SKM-1 treated with dmso at 0.1 percent for 144 hours (cell line): ENCODE measurements around the gene KLRK1.
"Not testable (repeated sequence)": the region's sequence is repeated elsewhere in the genome, so short reads cannot be mapped to it uniquely, and the experiment has no call there.

Source experiments
- DNase-seq: peaks from one replicate; lab custom pipeline; 2025; ENCODE audit not compliant: unreplicated experiment; lab: John Stamatoyannopoulos, UW

The KLRK1 gene

GRCh38 chr12:10388624-10389413 is 1.0 kb downstream of the KLRK1 start:
- DNase-seq = no peak

DNA sequence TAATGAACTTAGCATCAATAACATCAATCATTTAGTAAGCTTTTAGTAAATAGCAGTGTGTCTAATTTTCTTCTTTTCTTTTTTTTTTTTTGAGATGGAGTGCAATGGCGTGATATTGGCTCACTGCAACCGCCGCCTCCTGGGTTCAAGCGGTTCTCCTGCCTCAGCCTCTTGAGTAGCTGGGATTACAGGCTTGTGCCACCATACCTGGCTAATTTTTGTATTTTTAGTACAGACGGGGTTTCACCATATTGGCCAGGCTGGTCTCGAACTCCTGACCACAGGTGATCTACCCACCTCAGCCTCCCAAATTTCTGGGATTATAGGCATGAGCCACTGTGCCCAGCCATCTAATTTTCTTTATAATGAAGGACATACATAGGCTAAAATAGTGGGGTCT is 2.3 kb downstream of the KLRK1 start:
- DNase-seq = not testable (repeated sequence)

GRCh38 chr12:10386857-10387256 is 3.0 kb downstream of the KLRK1 start:
- DNase-seq = no peak

DNA sequence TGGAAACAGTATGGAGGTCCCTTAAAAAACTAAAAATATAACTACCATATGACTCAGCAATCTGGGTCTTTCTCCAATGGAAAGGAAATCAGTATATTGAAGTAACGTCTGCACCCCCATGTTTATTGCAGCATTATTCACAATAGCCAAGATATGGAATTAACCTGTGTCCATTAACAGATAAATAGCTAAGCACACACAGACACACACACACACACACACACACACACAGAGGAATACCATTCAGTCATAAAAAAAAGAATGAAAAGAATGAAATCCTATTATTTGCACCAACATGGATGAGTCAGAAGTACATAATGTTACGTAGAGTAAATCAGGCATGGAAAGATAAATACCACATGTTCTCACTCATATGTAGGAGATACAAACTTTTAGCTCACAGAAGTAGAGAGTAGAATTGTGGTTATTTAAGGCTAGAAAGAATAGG is 4.7 kb downstream of the KLRK1 start:
- DNase-seq = no peak

GRCh38 chr12:10384191-10384590 is 5.7 kb downstream of the KLRK1 start:
- DNase-seq = no peak

- DNase-seq = no peak
These were observed 7.8 kb downstream of the KLRK1 start for GRCh38 chr12:10381928-10382628.

- DNase-seq = not testable (repeated sequence)
These were observed 11.1 kb downstream of the KLRK1 start for GRCh38 chr12:10378737-10379136.

DNA sequence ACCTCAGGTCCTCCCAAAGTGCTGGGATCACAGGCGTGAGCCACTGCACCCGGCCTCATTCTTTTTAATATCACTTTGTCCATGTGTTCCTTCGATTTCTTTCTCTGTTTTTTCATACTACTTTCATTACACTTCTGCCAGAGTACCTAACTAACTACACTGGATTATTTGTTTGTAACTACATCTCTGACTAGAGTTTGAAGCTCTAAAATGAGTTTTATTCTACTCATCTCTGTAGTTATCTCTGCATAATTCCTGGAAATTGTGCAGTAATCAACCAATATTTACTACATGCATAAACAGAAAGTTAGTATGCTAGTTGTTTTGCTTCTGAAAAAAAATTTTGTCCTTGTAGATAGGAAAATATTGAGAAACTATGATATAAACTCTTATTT is 15.2 kb downstream of the KLRK1 start:
- DNase-seq = no peak

DNA sequence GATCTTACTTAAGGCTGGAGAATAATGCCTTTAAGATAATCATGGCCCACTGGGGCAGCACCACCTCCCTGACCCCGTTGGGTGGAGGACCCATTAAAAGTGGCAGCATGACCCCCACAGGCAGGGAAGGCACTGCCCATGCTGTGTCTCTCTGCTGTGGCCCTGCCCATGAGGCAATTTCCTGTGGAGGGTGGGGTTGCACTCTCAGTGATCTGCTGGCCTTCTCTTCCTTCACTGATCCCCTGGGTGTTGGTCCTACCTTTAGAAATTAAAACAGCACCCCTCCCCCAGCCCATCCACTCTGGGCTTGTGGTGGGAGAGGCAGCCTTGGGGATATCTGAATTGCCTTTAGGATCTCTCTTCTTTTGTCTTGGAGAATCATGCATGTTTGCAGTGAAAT is 17.3 kb downstream of the KLRK1 start:
- DNase-seq = no peak

GRCh38 chr12:10371893-10372535 is 17.8 kb downstream of the KLRK1 start:
- DNase-seq = not testable (repeated sequence)

GRCh38 chr12:10369557-10370415 is 20.1 kb downstream of the KLRK1 start:
- no peak for DNase-seq

DNA sequence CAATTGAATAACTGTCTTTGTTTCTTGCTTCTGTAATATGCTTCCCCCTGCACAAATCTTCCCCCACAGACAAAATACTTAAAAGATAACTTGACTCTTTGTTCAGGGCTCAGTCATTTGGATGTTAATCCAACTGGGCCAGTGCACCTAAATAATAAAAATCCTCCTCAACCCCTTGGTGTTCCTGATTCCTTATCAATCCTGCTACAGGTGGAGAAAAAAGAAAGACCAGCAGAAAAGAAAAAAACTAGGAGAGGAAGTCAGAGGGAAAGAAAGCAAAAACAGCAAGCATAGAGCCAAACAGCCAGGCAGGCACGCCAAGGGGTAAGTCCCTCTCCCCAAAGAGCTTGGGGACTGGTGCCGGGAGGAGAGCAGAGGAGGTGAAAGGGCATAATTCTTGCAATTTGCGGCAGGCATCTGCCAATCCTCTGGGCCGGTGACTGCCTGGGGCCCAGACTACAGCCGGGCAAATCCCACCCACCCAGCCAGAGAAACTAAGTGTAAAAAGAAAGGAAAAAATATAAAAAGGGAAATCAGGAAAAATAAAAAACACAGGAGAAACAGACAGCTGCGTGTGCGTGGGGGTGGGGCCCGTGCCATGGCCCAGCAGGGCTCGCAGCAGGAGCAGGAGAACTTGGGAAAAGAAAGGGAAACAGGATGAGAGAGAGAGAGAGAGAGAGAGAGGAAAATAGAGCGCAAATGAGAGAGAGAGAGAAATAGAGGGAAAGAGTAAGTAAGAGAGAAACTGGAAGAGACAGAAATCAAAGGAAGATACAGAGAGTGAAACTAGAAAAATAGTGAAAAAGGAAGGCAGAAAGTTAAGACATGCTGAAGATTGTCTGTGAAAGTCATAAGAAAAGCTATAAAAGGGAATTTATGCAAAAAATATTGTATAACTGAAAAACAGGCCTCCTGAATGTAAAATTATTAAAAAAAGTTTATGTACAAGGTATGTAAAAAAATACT is 21.4 kb downstream of the KLRK1 start:
- DNase-seq = no peak

DNA sequence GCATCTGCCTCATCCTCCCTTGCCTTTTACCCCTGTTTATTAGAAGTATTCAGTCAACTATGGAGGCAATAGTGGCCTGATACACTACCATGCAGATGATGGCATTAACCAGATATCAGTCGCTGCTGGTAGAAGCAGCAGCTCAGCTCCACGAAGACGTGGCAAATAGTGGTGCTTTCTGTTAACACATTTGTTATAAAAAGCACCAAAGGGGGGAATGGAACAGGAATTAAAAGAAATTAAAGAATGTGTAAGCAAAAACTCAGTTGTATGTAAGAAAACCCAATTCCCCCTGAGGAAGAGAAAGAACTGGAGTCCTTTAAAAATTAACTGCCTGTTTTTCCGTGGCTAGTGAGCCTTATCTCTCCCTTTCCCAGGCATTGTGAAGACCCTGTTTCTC is 22.1 kb downstream of the KLRK1 start:
- DNase-seq = not testable (repeated sequence)

GRCh38 chr12:10366875-10367274 is 23.0 kb downstream of the KLRK1 start:
- no peak for DNase-seq

GRCh38 chr12:10365696-10366405 is 24.0 kb downstream of the KLRK1 start:
- no peak for DNase-seq

DNA sequence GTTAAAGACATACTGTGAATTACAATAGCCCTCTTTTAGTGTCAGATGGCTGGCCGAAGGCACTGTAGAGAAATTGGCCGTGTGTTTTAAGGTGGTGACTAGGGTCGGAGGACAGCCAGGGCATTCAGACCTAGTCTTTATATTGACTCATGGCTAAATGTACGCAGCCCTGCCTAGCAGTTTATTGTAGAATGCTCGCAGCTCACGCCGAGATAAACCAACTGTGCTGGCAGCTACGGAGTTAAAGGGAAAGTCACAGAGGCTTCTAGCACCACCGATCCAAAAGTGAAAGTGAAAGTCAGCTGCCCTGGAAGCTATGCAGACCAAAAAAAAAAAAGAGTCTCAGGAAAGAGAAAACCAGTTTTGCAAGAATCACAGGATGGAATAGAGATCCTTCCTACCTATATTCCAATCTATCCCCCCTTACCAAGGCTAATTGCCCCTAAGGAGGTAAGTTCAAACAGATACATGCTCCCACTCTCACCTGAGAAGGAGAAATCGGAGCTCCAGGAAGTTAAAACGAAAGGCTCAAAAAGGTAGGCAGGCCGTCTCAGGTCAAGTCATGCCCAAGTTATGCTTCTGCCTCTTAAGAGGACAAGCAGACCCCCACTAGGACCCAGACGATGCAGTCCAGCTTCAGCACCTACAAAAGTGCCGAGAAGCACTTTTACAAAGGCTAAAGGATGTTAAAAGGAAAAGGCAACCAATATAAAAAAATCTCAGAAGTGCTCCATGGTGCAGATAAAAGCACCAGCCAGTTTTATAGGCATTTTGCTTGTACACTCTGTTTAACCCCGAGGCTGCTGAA is 24.8 kb downstream of the KLRK1 start:
- DNase-seq = no peak

DNA sequence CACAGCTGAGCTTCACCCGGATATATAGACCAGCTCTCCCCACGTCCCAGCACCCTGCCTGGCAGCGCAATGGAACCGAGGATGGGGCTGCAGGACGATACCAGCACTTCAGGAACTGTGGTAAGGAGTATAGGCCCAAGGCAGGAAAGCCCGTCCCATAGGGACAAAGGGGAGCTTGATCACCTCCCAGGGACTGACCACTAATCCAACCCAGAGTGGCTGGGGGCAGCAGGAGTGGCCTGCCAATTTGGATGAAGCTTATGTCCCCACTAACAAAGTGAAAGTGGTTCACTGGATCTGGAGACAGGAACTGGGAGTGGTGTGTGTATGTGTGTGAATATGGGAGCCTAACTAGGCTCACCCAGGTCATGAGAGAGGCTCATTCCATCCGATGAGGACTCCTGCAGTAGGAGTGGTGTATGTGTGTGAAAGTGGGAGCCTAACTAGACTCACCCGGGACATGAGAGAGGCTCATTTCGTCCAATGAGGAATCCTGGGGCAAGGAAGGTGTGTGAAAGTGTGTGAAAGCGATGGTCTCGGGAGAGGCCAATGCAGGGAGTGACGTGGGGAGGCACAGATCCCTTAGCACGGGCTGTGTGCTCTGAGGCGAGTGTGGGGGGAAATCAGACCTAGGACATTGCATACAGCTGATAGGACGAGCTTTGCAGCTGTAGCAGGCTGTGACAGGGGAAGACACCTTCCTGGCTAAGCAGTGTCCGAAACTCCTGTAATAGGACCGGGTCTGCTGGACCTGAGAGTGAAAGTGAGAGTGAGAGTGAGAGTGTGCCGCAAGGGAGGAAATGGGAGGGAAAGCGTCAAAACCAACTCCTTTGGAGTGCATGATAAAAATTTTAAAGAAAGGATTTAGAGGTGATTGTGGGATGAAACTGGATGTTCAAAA is 25.7 kb downstream of the KLRK1 start:
- DNase-seq = no peak

- DNase-seq = no peak
These were observed 26.3 kb downstream of the KLRK1 start for GRCh38 chr12:10363658-10363913.
